Loucy (cell line): ENCODE measurements around the gene CYB5R3.

Experiments
- H2AFZ ChIP-seq: fragments of 200-600 bp; sonication (generic); 2 replicates; pipeline ENCODE4 v1.6.0; 2016; ENCODE audit warnings: antibody characterized with exemption, mild to moderate bottlenecking, low read length, moderate library complexity
- H3F3A ChIP-seq: fragments of 200-600 bp; 2 replicates; pipeline ENCODE4 v1.6.0; 2016; ENCODE audit warnings: antibody characterized with exemption, low read depth, mild to moderate bottlenecking
- H3K27me3 ChIP-seq: fragments of 200-600 bp; sonication (generic); 2 replicates; pipeline ENCODE4 v1.6.1; 2014; ENCODE audit warnings: low read length, mild to moderate bottlenecking; ENCODE audit not compliant: insufficient read depth, poor library complexity, severe bottlenecking
- H3K36me3 ChIP-seq: fragments of 200-600 bp; sonication (generic); 2 replicates; pipeline ENCODE4 v1.6.1; 2016; ENCODE audit warnings: low read length; ENCODE audit not compliant: insufficient read depth
- H3K4me1 ChIP-seq: fragments of 200-600 bp; sonication (generic); 2 replicates; pipeline ENCODE4 v1.5.1; 2014; ENCODE audit warnings: low read length, mild to moderate bottlenecking; ENCODE audit not compliant: insufficient read depth, poor library complexity, severe bottlenecking
- H3K4me2 ChIP-seq: fragments of 200-600 bp; sonication (generic); 2 replicates; pipeline ENCODE4 v1.6.0; 2014; ENCODE audit warnings: antibody characterized with exemption, low read length, low read depth, mild to moderate bottlenecking; ENCODE audit not compliant: poor library complexity, severe bottlenecking
- H3K4me3 ChIP-seq: fragments of 200-600 bp; sonication (generic); 2 replicates; pipeline ENCODE4 v1.5.1; 2014; ENCODE audit warnings: low read length, mild to moderate bottlenecking, mixed read lengths; ENCODE audit not compliant: poor library complexity, severe bottlenecking
- H3K79me2 ChIP-seq: fragments of 200-600 bp; sonication (generic); 2 replicates; pipeline ENCODE4 v1.6.1; 2014; ENCODE audit warnings: low read length; ENCODE audit not compliant: insufficient read depth
- H3K9ac ChIP-seq: fragments of 200-600 bp; sonication (generic); 2 replicates; pipeline ENCODE4 v1.6.0; 2014; ENCODE audit warnings: mild to moderate bottlenecking, low read depth, low read length, moderate library complexity; ENCODE audit not compliant: poor library complexity, severe bottlenecking
- H3K9me2 ChIP-seq: fragments of 200-600 bp; sonication (generic); replicated peaks from 2 replicates; pipeline ENCODE4 v1.6.1; 2016; ENCODE audit warnings: low read depth, low read length, mixed read lengths
- H3K9me3 ChIP-seq: fragments of 200-600 bp; sonication (generic); 2 replicates; pipeline ENCODE4 v1.6.1; 2014; ENCODE audit warnings: mild to moderate bottlenecking, antibody characterized with exemption, low read length, low read depth; ENCODE audit not compliant: insufficient read depth
- H4K20me1 ChIP-seq: fragments of 200-600 bp; sonication (generic); 2 replicates; pipeline ENCODE4 v1.6.0; 2014; ENCODE audit warnings: antibody characterized with exemption, low read length, mild to moderate bottlenecking; ENCODE audit not compliant: insufficient read depth, poor library complexity, severe bottlenecking
- CTCF ChIP-seq: fragments of 200-600 bp; sonication (generic); conservative IDR thresholded peaks from 2 replicates; pipeline ENCODE4 v1.5.1; 2014; ENCODE audit warnings: mild to moderate bottlenecking, antibody characterized with exemption, low read length
- EZH2phosphoT487 ChIP-seq: fragments of 200-600 bp; IDR thresholded peaks from 2 replicates; pipeline ENCODE4 v1.6.1; 2018; ENCODE audit warnings: antibody characterized with exemption, mild to moderate bottlenecking, moderate library complexity, borderline replicate concordance

The CYB5R3 gene

GRCh38 chr22:42632096-42632495 is 17.1 kb downstream of the CYB5R3 start:
- Histone ChIP-seq H3K36me3 (peaks cover 64% of the 10 kb centered on the region; the same call in 1 of the 2 replicates), H2AFZ (no peak overlapping the region), H3K27me3 (no peaks in the 10 kb centered on the region)

GRCh38 chr22:42630901-42631602 is 18.1 kb downstream of the CYB5R3 start:
- Histone ChIP-seq H3K4me1 (no peaks in the 10 kb centered on the region), H3K79me2 (no peaks in the 10 kb centered on the region), H3K9ac (no peak overlapping the region), H3K4me2 (no peak overlapping the region), H3K9me2 (no peaks in the 10 kb centered on the region), H3K4me3 (no peak overlapping the region), H4K20me1 (no peaks in the 10 kb centered on the region), H3K36me3 (peaks cover 63% of the 10 kb centered on the region; the same call in 1 of the 2 replicates), H3K27me3 (no peaks in the 10 kb centered on the region), H3F3A (no peaks in the 10 kb centered on the region), H2AFZ (no peak overlapping the region), H3K9me3 (no peaks in the 10 kb centered on the region)
- TF ChIP-seq EZH2phosphoT487, result no peak
- no peak for TF ChIP-seq CTCF

More at GRCh38 chr22:42632096-42632495, 17.1 kb downstream of the CYB5R3 start:
- Histone ChIP-seq H3K9me2 (no peaks in the 10 kb centered on the region), H4K20me1 (no peaks in the 10 kb centered on the region), H3K9ac (no peak overlapping the region), H3F3A (no peaks in the 10 kb centered on the region), H3K9me3 (no peaks in the 10 kb centered on the region), H3K4me3 (no peak overlapping the region), H3K79me2 (no peaks in the 10 kb centered on the region; the same call in 1 of the 2 replicates), H3K4me1 (no peaks in the 10 kb centered on the region), H3K4me2 (no peak overlapping the region)
- no peak for TF ChIP-seq EZH2phosphoT487
- TF ChIP-seq CTCF, result peak; percentile 31

- Histone ChIP-seq H3K9me3 (no peaks in the 10 kb centered on the region), H3K9me2 (no peaks in the 10 kb centered on the region), H3K27me3 (no peaks in the 10 kb centered on the region), H3K4me1 (no peaks in the 10 kb centered on the region), H3K79me2 (no peaks in the 10 kb centered on the region), H3K4me2 (no peak overlapping the region), H4K20me1 (no peaks in the 10 kb centered on the region), H3F3A (no peaks in the 10 kb centered on the region), H3K4me3 (no peak overlapping the region), H3K36me3 (peaks cover 56% of the 10 kb centered on the region; the same call in 1 of the 2 replicates), H2AFZ (no peak overlapping the region), H3K9ac (no peak overlapping the region)
- TF ChIP-seq EZH2phosphoT487 (no peak), CTCF (no peak)
These were observed 19.0 kb downstream of the CYB5R3 start for GRCh38 chr22:42630211-42630610.
